ENCODE results near the gene TPPP3.

The TPPP3 gene

DNA sequence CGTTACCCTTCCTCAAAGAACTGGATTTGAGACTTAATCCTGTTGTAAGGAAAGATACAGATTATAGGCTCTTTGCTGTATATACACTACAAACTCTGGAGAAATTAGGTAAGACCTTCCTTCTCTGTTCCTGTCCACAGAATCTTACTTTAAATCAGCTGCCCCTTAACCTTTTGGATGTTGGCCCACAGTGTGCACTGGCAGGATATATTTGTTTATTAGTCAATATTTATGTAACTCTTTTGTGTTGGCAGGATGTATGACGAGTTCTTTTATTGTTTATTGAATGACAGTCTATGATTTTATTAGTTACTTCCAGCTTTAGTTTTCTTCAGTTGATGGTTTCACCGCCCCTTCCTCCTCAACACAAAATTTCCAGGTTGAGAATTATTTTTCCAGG lies 47.0 kb downstream of the TPPP3 start:
- Histone ChIP-seq H3K27me3 (ENCODE audit: insufficient read depth, poor library complexity, severe bottlenecking) (no peaks in the 10 kb centered on the region), H3K27ac (replicated peaks) (no peak overlapping the region), H3K4me3 (replicated peaks; ENCODE audit: insufficient read depth, low read length) (no peak overlapping the region)
- TF ChIP-seq GABPA (IDR thresholded peaks at IDR 0.05; ENCODE audit: low read depth) (no peak), REST (IDR thresholded peaks at IDR 0.05; ENCODE audit: insufficient replicate concordance, low read depth) (no peak), CTCF (IDR thresholded peaks at IDR 0.05; ENCODE audit: insufficient read depth, low read length) (no peak), POLR2AphosphoS5 (IDR thresholded peaks at IDR 0.05; ENCODE audit: low read depth) (no peak), SPI1 (IDR thresholded peaks at IDR 0.05; ENCODE audit: borderline replicate concordance, low read depth) (no peak)
- no peak for DNase-seq (ENCODE audit: low read depth in 1 of 2, low spot score in 1 of 2)

DNA sequence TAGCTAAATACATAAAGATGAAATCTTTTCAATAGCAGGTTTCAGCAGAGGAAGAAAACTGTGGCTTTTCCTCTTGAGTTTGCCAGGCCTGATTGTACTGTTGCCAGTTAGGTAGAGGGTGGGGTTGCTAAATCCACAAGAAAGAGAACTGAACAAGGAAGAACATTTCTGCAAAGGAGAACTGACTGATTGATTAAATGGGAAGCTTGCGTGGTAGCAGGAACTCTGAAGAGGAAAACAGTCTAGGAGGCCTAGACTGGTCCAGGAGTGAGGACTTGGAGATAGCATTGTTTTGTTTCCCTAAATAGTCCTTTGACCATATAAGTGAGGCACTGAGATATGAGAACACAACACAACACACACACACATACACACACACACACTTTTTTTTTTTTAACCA lies 47.9 kb downstream of the TPPP3 start:
- H3K27ac ChIP-seq (replicated peaks), result no peak overlapping the region
- H3K27me3 ChIP-seq (ENCODE audit: insufficient read depth, poor library complexity, severe bottlenecking), result no peaks in the 10 kb centered on the region
- TF ChIP-seq POLR2AphosphoS5 (IDR thresholded peaks at IDR 0.05; ENCODE audit: low read depth) (no peak), REST (IDR thresholded peaks at IDR 0.05; ENCODE audit: insufficient replicate concordance, low read depth) (no peak), GABPA (IDR thresholded peaks at IDR 0.05; ENCODE audit: low read depth) (no peak), CTCF (IDR thresholded peaks at IDR 0.05; ENCODE audit: insufficient read depth, low read length) (no peak), SPI1 (IDR thresholded peaks at IDR 0.05; ENCODE audit: borderline replicate concordance, low read depth) (no peak)
- H3K4me3 ChIP-seq (replicated peaks; ENCODE audit: insufficient read depth, low read length), result no peak overlapping the region
- DNase-seq (ENCODE audit: low read depth in 1 of 2, low spot score in 1 of 2), result no peak

- Histone ChIP-seq H3K4me3 (replicated peaks; ENCODE audit: insufficient read depth, low read length) (no peak overlapping the region), H3K27ac (replicated peaks) (no peak overlapping the region), H3K27me3 (ENCODE audit: insufficient read depth, poor library complexity, severe bottlenecking) (no peaks in the 10 kb centered on the region)
- no peak for DNase-seq (ENCODE audit: low read depth in 1 of 2, low spot score in 1 of 2)
- TF ChIP-seq REST (IDR thresholded peaks at IDR 0.05; ENCODE audit: insufficient replicate concordance, low read depth) (no peak), POLR2AphosphoS5 (IDR thresholded peaks at IDR 0.05; ENCODE audit: low read depth) (no peak), CTCF (IDR thresholded peaks at IDR 0.05; ENCODE audit: insufficient read depth, low read length) (no peak), GABPA (IDR thresholded peaks at IDR 0.05; ENCODE audit: low read depth) (no peak), SPI1 (IDR thresholded peaks at IDR 0.05; ENCODE audit: borderline replicate concordance, low read depth) (no peak)
These were observed 50.7 kb downstream of the TPPP3 start for GRCh38 chr16:67342616-67343015.

Data from HL-60 (cell line).